Ishikawa (cell line): ENCODE results near the gene ACACB.

ENCODE experiments used
- CREB1 ChIP-seq: IDR thresholded peaks from 2 replicates; pipeline ENCODE4 v1.6.1; 2012; ENCODE audit warnings: low read depth
- EGR1 ChIP-seq: IDR thresholded peaks from 2 replicates; pipeline ENCODE4 v1.6.1; 2012
- EP300 ChIP-seq: IDR thresholded peaks from 2 replicates; pipeline ENCODE4 v1.6.1; 2012; ENCODE audit warnings: borderline replicate concordance
- RAD21 ChIP-seq: IDR thresholded peaks from 2 replicates; pipeline ENCODE4 v1.6.1; 2012; ENCODE audit warnings: low read depth
- TAF1 ChIP-seq: IDR thresholded peaks from 2 replicates; pipeline ENCODE4 v1.6.1; 2012; ENCODE audit warnings: low read depth, mild to moderate bottlenecking
- YY1 ChIP-seq: IDR thresholded peaks from 2 replicates; pipeline ENCODE4 v1.6.1; 2012; ENCODE audit warnings: low read depth
- TF ChIP-seq, protein P1 (sequence below): IDR thresholded peaks from 2 replicates; pipeline ENCODE4 v1.6.1; 2012

DNA sequence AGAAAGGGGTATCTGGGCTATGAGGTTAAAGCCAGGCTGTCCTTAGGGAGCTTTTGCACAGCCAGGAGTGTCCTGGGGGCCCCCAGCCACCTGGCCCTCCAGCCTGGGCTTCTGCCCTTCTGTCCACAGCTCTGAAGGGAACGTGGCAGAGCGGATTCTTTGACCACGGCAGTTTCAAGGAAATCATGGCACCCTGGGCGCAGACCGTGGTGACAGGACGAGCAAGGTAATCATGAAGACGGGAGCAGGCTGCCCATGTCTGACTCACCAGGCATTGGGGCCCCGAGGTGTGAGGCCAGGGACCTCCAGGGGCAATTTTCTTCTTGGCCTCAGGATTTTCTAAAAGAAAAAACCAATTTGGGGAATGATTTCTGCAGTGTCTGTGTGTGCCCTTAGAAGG is 139.6 kb downstream of the ACACB start:
- TF ChIP-seq, protein P1, sequence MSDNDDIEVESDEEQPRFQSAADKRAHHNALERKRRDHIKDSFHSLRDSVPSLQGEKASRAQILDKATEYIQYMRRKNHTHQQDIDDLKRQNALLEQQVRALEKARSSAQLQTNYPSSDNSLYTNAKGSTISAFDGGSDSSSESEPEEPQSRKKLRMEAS = no peak
- TF ChIP-seq EP300 = no peak
- no peak for TF ChIP-seq RAD21
- no peak for TF ChIP-seq TAF1
- no peak for TF ChIP-seq YY1
- no peak for TF ChIP-seq EGR1
- no peak for TF ChIP-seq CREB1
